HG02678 (cell line): ENCODE results near the gene RCL1.
"Not testable (repeated sequence)": the region's sequence is repeated elsewhere in the genome, so short reads cannot be mapped to it uniquely, and the experiment has no call there.

Source experiments
- ATAC-seq: cut with Tn5 transposase; IDR thresholded peaks from one replicate; pipeline ENCODE4 v1.9.1; 2021; ENCODE audit warnings: mild to moderate bottlenecking, moderate library complexity; ENCODE audit not compliant: unreplicated experiment

RCL1 gene

GRCh38 chr9:4792572-4793458, at the start of gene RCL1:
TSS of gene RCL1 (plus strand) at chr9:4792944. CDS start at chr9:4793092, 148 bp downstream.
- peak; percentile 96 for ATAC-seq

- no peak for ATAC-seq
Observed at GRCh38 chr9:4743131-4743875, 49.4 kb upstream of the RCL1 start.

GRCh38 chr9:4746278-4747030, 46.3 kb upstream of the RCL1 start:
- ATAC-seq: no peak

- ATAC-seq: no peak
Observed at GRCh38 chr9:4748612-4749011, 44.1 kb upstream of the RCL1 start.

- no peak for ATAC-seq
Observed at GRCh38 chr9:4750023-4750673, 42.6 kb upstream of the RCL1 start.

- ATAC-seq: not testable (repeated sequence)
Observed at GRCh38 chr9:4754530-4754929, 38.2 kb upstream of the RCL1 start.

GRCh38 chr9:4755026-4755609, 37.6 kb upstream of the RCL1 start:
- ATAC-seq: no peak

- no peak for ATAC-seq
Observed at GRCh38 chr9:4756420-4756819, 36.3 kb upstream of the RCL1 start.

- no peak for ATAC-seq
Observed at GRCh38 chr9:4760122-4760521, 32.6 kb upstream of the RCL1 start.

GRCh38 chr9:4762108-4762885, 30.4 kb upstream of the RCL1 start:
- ATAC-seq: peak; percentile 87

GRCh38 chr9:4762886-4763541, 29.7 kb upstream of the RCL1 start:
- peak; percentile 21 for ATAC-seq

GRCh38 chr9:4764033-4764432, 28.7 kb upstream of the RCL1 start:
- ATAC-seq: no peak

GRCh38 chr9:4768681-4769080, 24.1 kb upstream of the RCL1 start:
- no peak for ATAC-seq

GRCh38 chr9:4769321-4770080, 23.2 kb upstream of the RCL1 start:
- peak; percentile 51 for ATAC-seq

- no peak for ATAC-seq
Observed at GRCh38 chr9:4771788-4772187, 21.0 kb upstream of the RCL1 start.

GRCh38 chr9:4774209-4774608, 18.5 kb upstream of the RCL1 start:
- no peak for ATAC-seq

GRCh38 chr9:4774958-4775357, 17.8 kb upstream of the RCL1 start:
- not testable (repeated sequence) for ATAC-seq

GRCh38 chr9:4780651-4781050, 12.1 kb upstream of the RCL1 start:
- ATAC-seq: no peak
